Esophagus muscularis mucosa (tissue), 3 donors: ENCODE data around the gene EML3.

Source experiments
- CTCF ChIP-seq, 3 experiments: fragments of 200-600 bp in 2 of 3; fragments of 450-650 bp in 1 of 3; sonication (generic) in 2 of 3; IDR thresholded peaks; one replicate each; pipeline ENCODE4 v1.5.1; 2017 to 2019; ENCODE audit warnings: antibody characterized with exemption in 3 of 3, mild to moderate bottlenecking in 2 of 3, moderate library complexity in 1 of 3
- EP300 ChIP-seq: sonication (generic); formaldehyde crosslinking; IDR thresholded peaks from one replicate; pipeline ENCODE4 v1.6.1; 2017; ENCODE audit warnings: antibody characterized with exemption

DNA sequence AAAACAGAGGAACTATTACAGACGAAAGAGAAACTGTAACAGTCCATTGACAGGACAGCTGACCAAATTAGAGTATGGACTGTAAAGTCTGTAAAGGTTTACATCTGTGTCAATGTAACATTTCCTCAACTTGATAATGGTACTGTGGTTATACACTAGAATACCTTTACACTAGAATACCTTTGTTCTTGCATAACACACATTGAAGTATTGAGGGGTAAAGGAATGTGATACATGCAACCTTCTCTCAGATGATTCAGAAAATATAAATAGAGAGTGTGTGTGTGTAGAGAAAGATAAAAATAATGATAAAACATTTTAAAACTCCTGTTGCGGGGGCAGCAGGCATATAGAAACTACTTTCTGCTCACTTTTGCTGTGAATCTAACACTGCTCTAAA is 33.3 kb downstream of the EML3 start:
- TF ChIP-seq CTCF (IDR thresholded peaks at IDR 0.05), result no peak
- TF ChIP-seq EP300, result no peak
